HG02943 (cell line): ENCODE results near the gene ZNF469.
"Not testable (repeated sequence)": the region's sequence is repeated elsewhere in the genome, so short reads cannot be mapped to it uniquely, and the experiment has no call there.

Experiments
- ATAC-seq: cut with Tn5 transposase; IDR thresholded peaks from one replicate; pipeline ENCODE4 v1.9.1; 2021; ENCODE audit warnings: mild to moderate bottlenecking, low read depth, moderate library complexity; ENCODE audit not compliant: unreplicated experiment

ZNF469 gene

GRCh38 chr16:88359008-88359407, 23.8 kb upstream of the ZNF469 start:
- ATAC-seq = no peak

GRCh38 chr16:88360401-88360800, 22.4 kb upstream of the ZNF469 start:
- ATAC-seq = not testable (repeated sequence)

- ATAC-seq = no peak
Observed at GRCh38 chr16:88360999-88361398, 21.8 kb upstream of the ZNF469 start.

- no peak for ATAC-seq
Observed at GRCh38 chr16:88361775-88362174, 21.0 kb upstream of the ZNF469 start.

GRCh38 chr16:88363239-88363891, 19.4 kb upstream of the ZNF469 start:
- no peak for ATAC-seq

- no peak for ATAC-seq
Observed at GRCh38 chr16:88365244-88365865, 17.4 kb upstream of the ZNF469 start.

GRCh38 chr16:88366032-88366703, 16.6 kb upstream of the ZNF469 start:
- no peak for ATAC-seq

GRCh38 chr16:88366704-88367047, 16.1 kb upstream of the ZNF469 start:
- no peak for ATAC-seq

- no peak for ATAC-seq
Observed at GRCh38 chr16:88367560-88367959, 15.2 kb upstream of the ZNF469 start.

GRCh38 chr16:88368036-88368435, 14.7 kb upstream of the ZNF469 start:
- no peak for ATAC-seq

GRCh38 chr16:88368994-88369393, 13.8 kb upstream of the ZNF469 start:
- no peak for ATAC-seq

GRCh38 chr16:88369447-88370008, 13.2 kb upstream of the ZNF469 start:
- ATAC-seq = no peak

- ATAC-seq = no peak
Observed at GRCh38 chr16:88370365-88370764, 12.4 kb upstream of the ZNF469 start.

- no peak for ATAC-seq
Observed at GRCh38 chr16:88372522-88372921, 10.2 kb upstream of the ZNF469 start.

GRCh38 chr16:88373211-88373610, 9.5 kb upstream of the ZNF469 start:
- no peak for ATAC-seq

GRCh38 chr16:88373927-88374492, 8.7 kb upstream of the ZNF469 start:
- ATAC-seq = no peak

GRCh38 chr16:88374736-88375135, 8.0 kb upstream of the ZNF469 start:
- ATAC-seq = no peak

GRCh38 chr16:88375236-88375975, 7.4 kb upstream of the ZNF469 start:
- no peak for ATAC-seq

- ATAC-seq = no peak
Observed at GRCh38 chr16:88375996-88376834, 6.5 kb upstream of the ZNF469 start.
